T-helper 1 cell treated with Interleukin-12 subunit alpha and Interleukin-12 subunit beta and Interleukin-4 antibody, amounts not matched to agents 30 ng/mL and 1 ng/mL, for 36 hours (primary cell): ENCODE data around the gene ACAT1. TPM values are rescaled to one million over a fixed set of nuclear protein-coding genes. Genes with fewer than 3 reads are reported as not detected.
"Not testable (repeated sequence)": the region's sequence is repeated elsewhere in the genome, so short reads cannot be mapped to it uniquely, and the experiment has no call there.

ENCODE experiments used
- intact Hi-C: fragments of 100-400 bp; cut with micrococcal nuclease; formaldehyde crosslinking; loops from one replicate; pipeline ENCODE4 v1.15.1; 2024
- total RNA-seq: library from RNA; stranded (reverse); gene quantifications from 2 replicates; pipeline ENCODE4 v1.2.3, GENCODE V29; 2022

Gene ACAT1
- total RNA-seq, 1 donor from 2014 or later: 38.8 TPM

GRCh38 chr11:108144615-108145014 lies 23.2 kb downstream of the ACAT1 start:
- intact Hi-C loops: no loop called here

GRCh38 chr11:108147150-108147549 lies 25.8 kb downstream of the ACAT1 start:
- intact Hi-C loops: no loop called here

- intact Hi-C loops: no loop called here
These were observed 27.2 kb downstream of the ACAT1 start for GRCh38 chr11:108148556-108148955.

GRCh38 chr11:108154591-108154990 lies 33.2 kb downstream of the ACAT1 start:
- intact Hi-C loops: no loop called here

- intact Hi-C loops: no loop called here
These were observed 39.7 kb downstream of the ACAT1 start for GRCh38 chr11:108160970-108161566.

DNA sequence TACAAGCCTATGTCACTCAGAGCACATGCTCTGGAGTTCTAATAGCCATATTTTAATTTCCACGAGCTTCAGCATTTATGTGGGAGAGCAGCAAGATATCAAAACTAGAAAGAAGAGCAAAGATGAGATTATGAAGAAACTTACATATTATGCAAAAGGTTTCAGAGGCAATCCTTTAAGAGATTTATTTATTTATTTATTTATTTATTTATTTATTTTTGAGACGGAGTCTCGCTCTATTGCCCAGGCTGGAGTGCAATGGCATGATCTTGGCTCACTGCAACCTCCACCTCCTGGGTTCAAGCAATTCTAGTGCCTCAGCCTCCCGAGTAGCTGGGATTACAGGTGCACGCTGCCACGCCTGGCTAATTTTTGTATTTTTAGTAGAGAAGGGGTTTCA lies 41.5 kb downstream of the ACAT1 start:
- intact Hi-C loops: not testable (repeated sequence)

GRCh38 chr11:108167624-108168023 lies 46.3 kb downstream of the ACAT1 start:
- intact Hi-C loops: no loop called here

DNA sequence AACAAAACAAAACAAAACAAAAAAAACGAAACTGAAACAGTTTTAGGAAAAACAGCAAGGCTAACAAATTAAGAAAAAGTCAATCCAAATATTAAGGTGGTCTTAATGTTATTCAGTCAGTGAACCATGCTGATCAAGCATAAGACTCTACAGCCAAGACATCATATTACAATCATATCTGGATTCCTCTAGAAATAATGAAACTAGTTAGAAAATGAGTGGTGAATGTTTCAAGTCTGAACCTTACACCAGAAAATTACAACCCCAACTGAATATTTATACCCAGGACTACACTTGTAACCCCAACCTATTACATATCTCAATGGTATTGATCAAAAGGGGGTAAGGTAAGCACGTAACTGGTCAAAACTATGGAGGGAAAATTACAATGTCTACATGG lies 48.8 kb downstream of the ACAT1 start:
- intact Hi-C loops: no loop called here

GRCh38 chr11:108177570-108177969 lies 56.2 kb downstream of the ACAT1 start:
- intact Hi-C loops: no loop called here

DNA sequence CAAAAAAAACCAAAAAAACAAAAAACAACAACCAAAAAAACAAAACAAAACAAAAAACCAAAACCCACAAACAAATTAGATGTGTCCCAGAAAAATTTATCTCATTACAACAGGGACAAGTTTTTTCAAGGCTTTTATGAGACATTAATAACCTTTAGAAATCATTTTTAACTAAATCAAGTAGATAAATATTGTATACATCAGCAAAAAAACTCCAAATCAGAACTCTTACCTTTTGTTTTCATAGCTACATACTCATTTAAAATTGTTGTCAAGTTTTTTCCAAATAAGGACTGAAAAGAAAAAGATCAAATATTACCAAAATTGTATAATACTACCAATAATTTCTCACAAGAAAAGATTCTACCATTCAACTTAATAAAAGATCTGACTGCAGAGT lies 72.4 kb downstream of the ACAT1 start:
- intact Hi-C loops: no loop called here

GRCh38 chr11:108196901-108197300 lies 75.5 kb downstream of the ACAT1 start:
- intact Hi-C loops: no loop called here

Other genes with a start within 250 kb of the ACAT1 start
- 0.12 TPM in 1 of 2 replicates, not detected in the other for gene RAB39A, start 193.1 kb upstream of the ACAT1 start, total RNA-seq
- gene CUL5, start 112.7 kb upstream of the ACAT1 start, total RNA-seq: 31.6 and 35.8 TPM in 2 replicates
- gene NPAT, start 101.1 kb downstream of the ACAT1 start, total RNA-seq: 33.1 and 35.3 TPM in 2 replicates
- gene ATM, start 101.5 kb downstream of the ACAT1 start, total RNA-seq: 99.0 and 107 TPM in 2 replicates